ENCODE data around the gene CPNE5. TPM values are rescaled to one million over a fixed set of nuclear protein-coding genes. Genes with fewer than 3 reads are reported as not detected.

CPNE5 gene
- total RNA-seq, 1 donor from 2014 or later, result 0.58 TPM

DNA sequence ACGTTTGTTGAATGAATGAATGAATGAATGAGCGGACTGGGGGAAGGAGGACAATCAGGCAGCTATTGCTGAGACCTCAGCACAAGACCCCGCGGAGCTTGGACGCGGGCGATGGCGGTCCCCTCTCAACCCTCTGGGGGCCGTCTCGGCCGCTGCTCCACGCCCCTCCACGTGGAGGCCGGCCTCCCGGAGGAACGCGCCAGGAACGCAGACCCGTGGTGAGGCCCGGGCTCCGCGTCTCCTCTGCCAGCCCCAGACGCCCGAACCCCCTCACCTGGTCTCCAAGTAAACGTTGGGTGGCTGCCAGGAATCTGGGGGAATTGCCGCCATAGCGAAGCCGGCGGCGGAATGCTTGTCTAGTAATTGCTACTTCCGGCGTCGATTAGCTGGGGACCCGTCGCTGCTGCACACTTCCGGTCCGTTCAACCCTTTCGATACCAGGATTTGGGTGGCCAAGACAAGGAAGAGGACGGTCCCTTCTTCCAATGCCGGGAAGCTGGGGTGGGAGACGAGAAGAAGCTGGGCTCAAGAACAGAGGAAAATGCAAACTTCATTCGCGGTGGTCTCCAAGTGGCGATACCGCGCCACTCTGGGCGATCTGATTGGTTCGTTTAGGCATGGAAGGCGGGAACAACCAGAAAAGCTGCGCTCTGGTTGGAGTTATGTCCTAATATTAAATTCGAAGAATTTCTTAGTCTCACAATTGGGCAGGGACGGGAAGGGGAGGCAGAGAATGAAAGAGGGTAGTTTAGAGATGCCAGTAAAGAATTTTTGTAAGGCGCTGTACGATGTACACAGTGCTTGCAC lies 35.4 kb upstream of the CPNE5 start, which contains the start of gene PPIL1:
TSS of gene PPIL1 (minus strand) at position 361 of the 807 bp plus-strand sequence. CDS start at position 330, 31 bp downstream.
- DNase-seq (ENCODE audit: low read depth), result peak; percentile 72
- TF ChIP-seq CTCF (conservative IDR thresholded peaks at IDR 0.05; ENCODE audit: low read depth, low read length), result no peak
- H3K4me3 ChIP-seq (ENCODE audit: low read depth, low read length), result peak within 1 kb of the TSS; percentile 86

GRCh38 chr6:36873612-36874442 lies 34.6 kb upstream of the CPNE5 start:
- DNase-seq (ENCODE audit: low read depth), result no peak
- H3K4me3 ChIP-seq (ENCODE audit: low read depth, low read length), result peak overlapping the region; percentile 86
- peak; percentile 50 for TF ChIP-seq CTCF (conservative IDR thresholded peaks at IDR 0.05; ENCODE audit: low read depth, low read length)

DNA sequence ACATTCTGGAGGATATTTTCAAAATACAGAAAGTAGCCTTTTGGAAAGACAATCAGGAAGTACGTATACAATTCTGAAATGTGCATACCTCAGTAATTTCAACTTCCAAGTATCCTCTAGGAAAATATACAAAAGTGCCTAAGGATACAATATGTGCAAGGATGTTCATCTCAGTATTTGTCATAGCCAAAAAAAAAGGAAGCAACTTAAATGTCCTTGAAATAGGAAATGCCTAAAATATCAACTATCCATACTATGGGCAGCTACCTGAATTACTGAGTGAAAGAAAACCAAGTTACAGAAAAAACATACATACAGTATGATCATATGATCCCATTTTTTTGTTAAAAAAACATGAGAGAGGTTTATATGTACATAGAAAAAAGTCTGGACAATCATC lies 33.9 kb upstream of the CPNE5 start:
- no peak for TF ChIP-seq CTCF (conservative IDR thresholded peaks at IDR 0.05; ENCODE audit: low read depth, low read length)
- H3K4me3 ChIP-seq (ENCODE audit: low read depth, low read length), result no peak overlapping the region
- no peak for DNase-seq (ENCODE audit: low read depth)

GRCh38 chr6:36871686-36872085 lies 32.4 kb upstream of the CPNE5 start:
- DNase-seq (ENCODE audit: low read depth), result no peak
- H3K4me3 ChIP-seq (ENCODE audit: low read depth, low read length), result no peak overlapping the region
- no peak for TF ChIP-seq CTCF (conservative IDR thresholded peaks at IDR 0.05; ENCODE audit: low read depth, low read length)

DNA sequence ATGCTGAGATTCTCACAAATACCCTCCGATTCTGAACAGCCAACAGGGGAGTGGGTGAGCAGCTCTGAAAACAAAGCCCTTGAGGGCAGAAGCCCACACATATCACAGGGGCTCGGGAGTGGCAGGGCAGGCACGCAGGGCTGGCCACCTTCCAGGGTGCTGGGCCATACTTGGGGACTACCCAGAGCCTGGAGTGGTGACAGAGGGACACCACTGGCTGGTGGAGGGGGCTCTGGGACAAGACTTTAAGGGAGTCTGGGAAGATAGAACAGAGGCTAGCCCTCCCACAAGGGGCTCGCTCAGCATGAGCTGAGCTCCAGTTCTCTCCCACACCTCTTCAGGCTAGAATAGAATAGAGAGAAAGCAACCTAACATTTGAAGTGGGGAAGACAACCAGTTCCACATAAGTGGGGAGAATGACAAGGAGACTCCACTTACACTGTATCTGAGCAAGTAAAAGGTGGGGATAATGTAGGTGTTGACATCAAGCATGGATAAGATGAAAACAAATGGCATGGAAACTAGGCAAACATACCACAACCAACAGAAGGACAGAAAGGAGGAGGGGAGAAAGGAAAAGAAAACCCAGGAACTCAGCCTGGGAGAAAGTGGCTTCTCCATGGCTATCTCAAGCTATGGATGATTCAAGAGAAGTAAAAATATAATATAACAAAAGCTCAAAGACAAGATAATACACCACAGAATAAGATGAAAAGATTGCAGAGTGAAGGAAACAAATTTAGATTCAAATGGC lies 28.4 kb upstream of the CPNE5 start:
- no peak for TF ChIP-seq CTCF (conservative IDR thresholded peaks at IDR 0.05; ENCODE audit: low read depth, low read length)
- no peak overlapping the region for H3K4me3 ChIP-seq (ENCODE audit: low read depth, low read length)
- no peak for DNase-seq (ENCODE audit: low read depth)

DNA sequence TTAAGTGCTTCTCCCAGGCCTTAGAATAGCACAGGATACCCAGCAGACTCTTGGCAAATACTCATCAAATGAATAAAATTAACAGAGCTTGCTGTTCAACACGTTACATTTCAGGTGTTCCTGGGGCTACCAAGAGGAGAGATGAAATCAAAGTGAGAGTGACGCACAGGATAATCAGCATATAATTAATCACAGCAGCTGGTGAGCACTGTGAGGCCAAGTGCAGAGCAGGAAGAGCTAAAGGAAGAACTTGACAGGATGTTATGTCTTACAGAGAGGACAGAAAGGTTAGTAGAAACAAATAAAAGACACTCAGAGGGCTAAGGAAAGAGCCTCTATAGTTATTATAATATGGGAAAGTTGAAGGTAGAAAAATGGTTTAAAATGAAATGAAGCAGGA lies 26.6 kb upstream of the CPNE5 start:
- no peak overlapping the region for H3K4me3 ChIP-seq (ENCODE audit: low read depth, low read length)
- no peak for DNase-seq (ENCODE audit: low read depth)
- no peak for TF ChIP-seq CTCF (conservative IDR thresholded peaks at IDR 0.05; ENCODE audit: low read depth, low read length)

All from epithelial cell of proximal tubule (primary cell).